ENCODE data around the gene LSM8.

DNA sequence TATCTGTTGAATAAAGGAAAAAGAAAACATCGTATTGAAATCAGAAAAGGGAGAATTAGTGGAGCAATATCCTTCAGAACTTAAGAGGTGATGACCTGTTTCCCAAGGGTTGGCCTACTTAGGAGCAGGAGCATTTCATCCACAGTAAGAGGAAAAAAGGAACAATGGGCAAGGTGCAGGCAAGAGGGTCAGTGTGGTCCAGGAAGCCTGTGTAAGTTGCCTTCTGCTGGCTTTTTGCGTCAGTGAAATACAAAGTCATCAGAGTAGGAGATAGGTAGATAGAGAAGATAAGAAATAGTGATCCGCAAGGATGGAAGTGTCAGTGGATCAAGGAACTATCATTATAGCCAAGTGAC lies 35.2 kb downstream of the LSM8 start:
- TF ChIP-seq OSR2 (tag by site-specific recombination; IDR thresholded peaks at IDR 0.05) (no peak), ZNF138 (tag by site-specific recombination; IDR thresholded peaks at IDR 0.05; ENCODE audit: borderline replicate concordance) (no peak), ZNF10 (tag by site-specific recombination; IDR thresholded peaks at IDR 0.05) (no peak), YY1 (tag by site-specific recombination; IDR thresholded peaks at IDR 0.05) (no peak), KLF16 (tag by site-specific recombination; IDR thresholded peaks at IDR 0.05) (no peak), ZNF112 (tag by site-specific recombination; IDR thresholded peaks at IDR 0.05) (no peak), ZNF266 (tag by site-specific recombination; IDR thresholded peaks at IDR 0.05; ENCODE audit: low read depth) (no peak), TCF7L2 (IDR thresholded peaks at IDR 0.05; ENCODE audit: borderline replicate concordance, low read depth, low read length) (no peak)
- TF ChIP-seq, protein P1, sequence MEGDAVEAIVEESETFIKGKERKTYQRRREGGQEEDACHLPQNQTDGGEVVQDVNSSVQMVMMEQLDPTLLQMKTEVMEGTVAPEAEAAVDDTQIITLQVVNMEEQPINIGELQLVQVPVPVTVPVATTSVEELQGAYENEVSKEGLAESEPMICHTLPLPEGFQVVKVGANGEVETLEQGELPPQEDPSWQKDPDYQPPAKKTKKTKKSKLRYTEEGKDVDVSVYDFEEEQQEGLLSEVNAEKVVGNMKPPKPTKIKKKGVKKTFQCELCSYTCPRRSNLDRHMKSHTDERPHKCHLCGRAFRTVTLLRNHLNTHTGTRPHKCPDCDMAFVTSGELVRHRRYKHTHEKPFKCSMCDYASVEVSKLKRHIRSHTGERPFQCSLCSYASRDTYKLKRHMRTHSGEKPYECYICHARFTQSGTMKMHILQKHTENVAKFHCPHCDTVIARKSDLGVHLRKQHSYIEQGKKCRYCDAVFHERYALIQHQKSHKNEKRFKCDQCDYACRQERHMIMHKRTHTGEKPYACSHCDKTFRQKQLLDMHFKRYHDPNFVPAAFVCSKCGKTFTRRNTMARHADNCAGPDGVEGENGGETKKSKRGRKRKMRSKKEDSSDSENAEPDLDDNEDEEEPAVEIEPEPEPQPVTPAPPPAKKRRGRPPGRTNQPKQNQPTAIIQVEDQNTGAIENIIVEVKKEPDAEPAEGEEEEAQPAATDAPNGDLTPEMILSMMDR (tag by site-specific recombination; IDR thresholded peaks at IDR 0.05): no peak
- TF ChIP-seq, protein P2, sequence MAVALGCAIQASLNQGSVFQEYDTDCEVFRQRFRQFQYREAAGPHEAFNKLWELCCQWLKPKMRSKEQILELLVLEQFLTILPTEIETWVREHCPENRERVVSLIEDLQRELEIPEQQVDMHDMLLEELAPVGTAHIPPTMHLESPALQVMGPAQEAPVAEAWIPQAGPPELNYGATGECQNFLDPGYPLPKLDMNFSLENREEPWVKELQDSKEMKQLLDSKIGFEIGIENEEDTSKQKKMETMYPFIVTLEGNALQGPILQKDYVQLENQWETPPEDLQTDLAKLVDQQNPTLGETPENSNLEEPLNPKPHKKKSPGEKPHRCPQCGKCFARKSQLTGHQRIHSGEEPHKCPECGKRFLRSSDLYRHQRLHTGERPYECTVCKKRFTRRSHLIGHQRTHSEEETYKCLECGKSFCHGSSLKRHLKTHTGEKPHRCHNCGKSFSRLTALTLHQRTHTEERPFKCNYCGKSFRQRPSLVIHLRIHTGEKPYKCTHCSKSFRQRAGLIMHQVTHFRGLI (tag by site-specific recombination; IDR thresholded peaks at IDR 0.05): no peak
